ENCODE measurements around the gene SLC23A1.

GRCh38 chr5:139369181-139369580, 13.9 kb downstream of the SLC23A1 start:
- TF ChIP-seq CTCF (IDR thresholded peaks at IDR 0.05) (no peak), POLR2A (IDR thresholded peaks at IDR 0.05) (no peak)
